ENCODE data around the gene TBC1D3B.
"Not testable (repeated sequence)": the region's sequence is repeated elsewhere in the genome, so short reads cannot be mapped to it uniquely, and the experiment has no call there.

GRCh38 chr17:36219556-36219955 lies 43.1 kb upstream of the TBC1D3B start:
- TF ChIP-seq, protein P1, sequence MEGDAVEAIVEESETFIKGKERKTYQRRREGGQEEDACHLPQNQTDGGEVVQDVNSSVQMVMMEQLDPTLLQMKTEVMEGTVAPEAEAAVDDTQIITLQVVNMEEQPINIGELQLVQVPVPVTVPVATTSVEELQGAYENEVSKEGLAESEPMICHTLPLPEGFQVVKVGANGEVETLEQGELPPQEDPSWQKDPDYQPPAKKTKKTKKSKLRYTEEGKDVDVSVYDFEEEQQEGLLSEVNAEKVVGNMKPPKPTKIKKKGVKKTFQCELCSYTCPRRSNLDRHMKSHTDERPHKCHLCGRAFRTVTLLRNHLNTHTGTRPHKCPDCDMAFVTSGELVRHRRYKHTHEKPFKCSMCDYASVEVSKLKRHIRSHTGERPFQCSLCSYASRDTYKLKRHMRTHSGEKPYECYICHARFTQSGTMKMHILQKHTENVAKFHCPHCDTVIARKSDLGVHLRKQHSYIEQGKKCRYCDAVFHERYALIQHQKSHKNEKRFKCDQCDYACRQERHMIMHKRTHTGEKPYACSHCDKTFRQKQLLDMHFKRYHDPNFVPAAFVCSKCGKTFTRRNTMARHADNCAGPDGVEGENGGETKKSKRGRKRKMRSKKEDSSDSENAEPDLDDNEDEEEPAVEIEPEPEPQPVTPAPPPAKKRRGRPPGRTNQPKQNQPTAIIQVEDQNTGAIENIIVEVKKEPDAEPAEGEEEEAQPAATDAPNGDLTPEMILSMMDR (IDR thresholded peaks at IDR 0.05) = not testable (repeated sequence)
- TF ChIP-seq TCF7L2 (IDR thresholded peaks at IDR 0.05; ENCODE audit: low read depth, low read length) = not testable (repeated sequence)

All from Panc1 (cell line).